Fibroblast of villous mesenchyme (primary cell): ENCODE measurements around the gene SNX8. TPM values are rescaled to one million over a fixed set of nuclear protein-coding genes. Genes with fewer than 3 reads are reported as not detected.

Source experiments
- DNase-seq: peaks from one replicate; pipeline ENCODE4 v3.0.0-alpha.2; 2010; ENCODE audit warnings: low read depth
- H3K4me3 ChIP-seq: 2 replicates; pipeline ENCODE4 v1.5.1; 2011; ENCODE audit warnings: low read depth, mild to moderate bottlenecking, low read length
- total RNA-seq: library from RNA; depleted of rRNA; stranded (reverse); fragments of >200 nt; gene quantifications from 2 replicates; pipeline ENCODE4 v1.2.3, GENCODE V29; 2012
- TF ChIP-seq, protein P1 (sequence below): IDR thresholded peaks from 2 replicates; pipeline ENCODE4 v1.5.1; 2012; ENCODE audit warnings: low read depth, mild to moderate bottlenecking, low read length; ENCODE audit not compliant: insufficient read depth

SNX8 gene
- total RNA-seq, 1 donor: 17.7 TPM

- DNase-seq: no peak
- H3K4me3 ChIP-seq: no peak overlapping the region
- TF ChIP-seq, protein P1, sequence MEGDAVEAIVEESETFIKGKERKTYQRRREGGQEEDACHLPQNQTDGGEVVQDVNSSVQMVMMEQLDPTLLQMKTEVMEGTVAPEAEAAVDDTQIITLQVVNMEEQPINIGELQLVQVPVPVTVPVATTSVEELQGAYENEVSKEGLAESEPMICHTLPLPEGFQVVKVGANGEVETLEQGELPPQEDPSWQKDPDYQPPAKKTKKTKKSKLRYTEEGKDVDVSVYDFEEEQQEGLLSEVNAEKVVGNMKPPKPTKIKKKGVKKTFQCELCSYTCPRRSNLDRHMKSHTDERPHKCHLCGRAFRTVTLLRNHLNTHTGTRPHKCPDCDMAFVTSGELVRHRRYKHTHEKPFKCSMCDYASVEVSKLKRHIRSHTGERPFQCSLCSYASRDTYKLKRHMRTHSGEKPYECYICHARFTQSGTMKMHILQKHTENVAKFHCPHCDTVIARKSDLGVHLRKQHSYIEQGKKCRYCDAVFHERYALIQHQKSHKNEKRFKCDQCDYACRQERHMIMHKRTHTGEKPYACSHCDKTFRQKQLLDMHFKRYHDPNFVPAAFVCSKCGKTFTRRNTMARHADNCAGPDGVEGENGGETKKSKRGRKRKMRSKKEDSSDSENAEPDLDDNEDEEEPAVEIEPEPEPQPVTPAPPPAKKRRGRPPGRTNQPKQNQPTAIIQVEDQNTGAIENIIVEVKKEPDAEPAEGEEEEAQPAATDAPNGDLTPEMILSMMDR: no peak
Measured at GRCh38 chr7:2213551-2214215, 100.6 kb downstream of the SNX8 start.

DNA sequence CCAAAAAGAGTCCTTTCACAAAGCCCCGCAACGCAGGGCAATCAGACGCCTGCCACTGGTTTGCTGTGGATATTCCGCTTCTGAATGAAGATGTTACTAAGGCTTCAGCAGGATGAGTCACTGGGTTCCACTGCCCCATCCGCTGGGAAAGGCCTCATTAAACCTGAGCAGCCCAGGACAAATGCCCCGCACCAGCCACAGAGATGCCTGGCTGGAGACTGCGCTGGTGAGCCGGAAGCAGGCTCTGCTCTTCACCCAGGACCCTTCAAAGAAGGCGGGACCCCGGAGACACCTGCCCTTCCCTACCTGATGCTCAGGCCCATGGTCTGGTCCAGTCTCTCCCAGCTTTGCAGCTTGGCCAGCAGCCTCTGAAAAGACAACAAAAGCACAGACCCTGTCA is 101.3 kb downstream of the SNX8 start:
- TF ChIP-seq, protein P1: no peak
- no peak overlapping the region for H3K4me3 ChIP-seq
- no peak for DNase-seq

DNA sequence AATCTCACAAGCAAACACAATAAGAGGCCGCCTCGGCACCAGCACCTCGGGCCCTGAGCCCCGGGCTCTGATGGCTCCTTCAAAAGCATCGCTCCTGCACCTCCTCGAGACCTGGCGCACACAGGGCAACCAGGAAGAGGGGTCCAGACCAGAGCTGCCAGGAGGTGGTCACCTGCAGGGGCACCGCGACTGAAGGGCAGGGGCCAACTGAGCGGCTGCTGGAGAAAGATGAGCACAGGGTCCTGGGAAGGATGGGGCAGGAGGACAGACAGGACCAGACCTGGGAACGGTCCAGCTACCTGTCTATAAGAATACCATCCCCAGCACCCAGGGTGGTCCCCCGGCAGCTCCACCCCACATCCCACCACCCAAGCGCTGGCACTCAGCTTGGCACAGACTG is 102.3 kb downstream of the SNX8 start:
- no peak overlapping the region for H3K4me3 ChIP-seq
- TF ChIP-seq, protein P1: no peak
- DNase-seq: no peak

DNA sequence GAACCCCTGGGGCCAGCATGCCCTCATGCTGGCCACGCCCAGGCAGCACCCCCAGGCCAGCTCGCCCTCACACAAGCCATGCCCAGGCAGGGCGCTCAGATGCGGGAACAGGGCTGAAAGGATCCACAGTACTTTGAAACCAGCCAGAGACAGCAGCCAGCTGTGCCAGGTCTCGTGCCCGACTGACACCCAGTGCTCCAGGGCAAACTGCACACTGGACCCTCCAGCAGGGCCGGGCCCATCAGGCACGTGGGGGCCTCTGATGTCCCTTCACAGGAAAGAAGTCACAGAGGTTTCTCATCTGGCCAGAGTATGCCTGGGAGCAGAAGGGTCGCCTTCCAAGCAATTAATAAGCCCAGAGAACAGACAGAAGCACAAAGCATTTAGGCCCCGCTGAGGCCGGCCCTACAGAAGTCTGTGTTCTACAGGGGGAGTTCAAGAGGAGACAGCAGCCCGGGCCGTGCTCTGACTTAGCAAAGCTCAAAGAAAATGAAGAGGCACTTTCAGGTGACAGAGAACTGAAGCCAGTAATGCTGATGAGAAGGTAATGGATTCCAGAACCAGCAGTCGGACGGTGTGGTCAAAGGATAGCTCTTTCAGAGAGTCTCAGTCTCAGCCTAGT is 102.9 kb downstream of the SNX8 start:
- H3K4me3 ChIP-seq: no peak overlapping the region
- no peak for DNase-seq
- TF ChIP-seq, protein P1: no peak

DNA sequence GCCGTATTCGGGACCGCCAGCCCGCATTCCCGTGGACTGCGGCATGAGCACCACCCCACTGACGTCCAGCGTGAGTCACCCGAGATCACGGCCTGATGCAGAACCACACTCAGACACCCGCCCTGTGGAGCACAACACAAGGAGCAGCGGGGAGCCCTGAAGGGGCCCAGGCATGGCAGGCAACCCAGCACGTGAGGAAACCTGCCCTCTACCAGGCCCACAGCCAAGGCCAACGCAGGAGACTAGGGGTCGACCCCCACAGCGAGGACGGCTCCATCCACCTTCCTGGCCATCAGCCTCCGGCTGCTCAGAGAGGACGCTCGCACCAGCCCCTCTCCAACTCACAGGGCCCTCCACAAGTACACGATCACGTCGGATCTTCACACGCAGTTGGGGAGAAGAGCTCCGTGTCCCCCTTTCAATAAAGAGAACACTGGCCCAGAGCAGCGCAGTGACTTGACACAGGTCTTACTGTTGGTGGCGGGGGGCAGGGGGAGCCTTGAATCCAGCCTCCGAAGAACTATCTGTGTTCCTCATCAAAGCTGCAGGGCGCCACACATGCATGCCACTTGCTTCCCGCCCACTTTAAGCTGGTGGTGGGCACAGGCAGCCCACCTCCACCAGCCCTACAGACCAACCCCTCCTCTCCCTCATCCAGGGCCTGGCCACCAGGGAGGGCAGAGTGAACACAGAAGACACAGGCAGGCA is 103.5 kb downstream of the SNX8 start:
- no peak overlapping the region for H3K4me3 ChIP-seq
- TF ChIP-seq, protein P1: no peak
- DNase-seq: no peak

DNA sequence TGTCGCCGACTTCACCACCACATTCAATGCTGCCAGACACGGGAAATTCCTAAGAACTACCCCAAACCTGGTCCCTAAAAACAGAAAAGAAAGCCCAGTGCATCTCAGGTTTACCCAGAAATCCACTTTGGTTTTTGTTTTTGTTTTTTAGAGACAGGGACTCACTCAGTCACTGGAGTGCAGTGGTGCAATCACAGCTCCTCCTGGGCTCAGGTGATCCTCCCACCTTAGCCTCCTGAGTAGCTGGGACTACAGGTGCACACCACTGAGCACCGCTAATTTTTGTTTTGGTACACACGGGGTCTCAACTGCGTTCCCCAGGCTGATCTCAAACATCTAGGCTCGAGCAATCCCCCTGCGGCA is 104.3 kb downstream of the SNX8 start:
- no peak overlapping the region for H3K4me3 ChIP-seq
- no peak for DNase-seq
- TF ChIP-seq, protein P1: no peak
